Measurements from ENCODE around the gene RCSD1. TPM values are rescaled to one million over a fixed set of nuclear protein-coding genes. Genes with fewer than 3 reads are reported as not detected.

The RCSD1 gene
- total and polyA plus RNA-seq, 2 of the 4 experiments (the other 2 are of a cell fraction), result 0.03 TPM; not detected in 1

DNA sequence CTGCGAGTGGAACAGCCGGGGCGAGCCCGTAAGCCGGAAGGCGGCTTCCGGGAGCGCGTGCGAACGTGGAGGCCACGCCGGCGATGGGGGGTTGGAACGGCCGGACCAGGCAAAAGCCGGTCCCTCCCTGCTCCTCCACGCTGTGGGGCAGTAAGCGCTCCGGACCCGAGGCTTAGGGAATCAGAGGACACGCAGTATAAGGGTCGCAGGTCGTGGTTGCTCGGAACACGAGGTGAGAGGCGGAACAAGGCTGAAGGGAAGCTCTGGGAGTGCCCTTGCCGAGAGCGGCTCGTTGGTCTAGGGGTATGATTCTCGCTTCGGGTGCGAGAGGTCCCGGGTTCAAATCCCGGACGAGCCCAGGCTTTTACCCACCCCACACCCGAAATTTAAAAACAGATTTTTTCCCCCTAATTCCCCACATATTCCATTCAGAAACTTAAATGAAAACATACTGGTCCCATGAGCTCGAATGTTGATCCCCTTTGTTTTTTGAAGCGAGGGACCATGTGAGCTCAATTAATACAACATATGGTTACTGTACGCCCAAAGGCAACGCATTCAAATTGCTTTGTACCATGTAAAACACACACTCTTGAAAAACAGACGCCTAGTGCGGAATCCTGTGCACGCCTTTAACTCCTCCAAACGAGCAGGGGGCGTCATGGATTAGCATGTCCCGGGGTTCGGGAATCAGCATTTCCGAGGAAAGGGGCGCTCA lies 84.6 kb downstream of the RCSD1 start:
- Histone ChIP-seq H3K27ac (ENCODE audit: insufficient read depth, low read length) (peak overlapping the region; percentile 86), H3K56ac (ENCODE audit: extremely low read depth, insufficient read depth, low read length) (peak overlapping the region; percentile 87), H3K18ac (ENCODE audit: low read depth, low read length) (peak overlapping the region; percentile 57), H4K8ac (ENCODE audit: low read depth in 2 of 2, low read length in 2 of 2) (peak overlapping the region; percentile 27 to 90), H3K79me1 (ENCODE audit: low read depth in 1 of 2, low read length in 2 of 2) (no peaks in the 10 kb centered on the region), H3K23ac (ENCODE audit: low read depth, low read length) (peak overlapping the region; percentile 75; the same call in 1 of the 2 replicates), H3K4me3 (ENCODE audit: insufficient read depth, low read depth, low read length) (peak overlapping the region; percentile 53), H2AK5ac (ENCODE audit: low read depth, low read length) (no peak overlapping the region; the same call in 1 of the 2 replicates), H4K5ac (ENCODE audit: low read depth, low read length) (peak overlapping the region; percentile 23), H2AK9ac (replicated peaks; ENCODE audit: low read depth, low read length, poor library complexity) (peak overlapping the region; percentile 95), H2BK120ac (ENCODE audit: low read depth, low read length) (peak overlapping the region; percentile 91), H2BK5ac (ENCODE audit: low read depth, low read length, poor library complexity, severe bottlenecking) (peak overlapping the region; percentile 79), H3K14ac (replicated peaks; ENCODE audit: low read depth, low read length) (peak overlapping the region; percentile 77), H3K9me3 (ENCODE audit: control insufficient read depth, insufficient read depth, low read length) (no peaks in the 10 kb centered on the region), H2BK15ac (ENCODE audit: low read depth, low read length) (peak overlapping the region; percentile 40; the same call in 1 of the 3 replicates), H4K91ac (ENCODE audit: insufficient read depth, low read depth, low read length) (peak overlapping the region; percentile 95), H3K4me1 (ENCODE audit: control insufficient read depth, insufficient read depth, low read length) (no peaks in the 10 kb centered on the region), H3K9ac (ENCODE audit: low read depth, low read length) (peak overlapping the region; percentile 75), H3K4me2 (ENCODE audit: low read depth, low read length) (peak overlapping the region; percentile 79), H4K20me1 (ENCODE audit: insufficient read depth, low read length) (no peaks in the 10 kb centered on the region), H3K9me1 (ENCODE audit: insufficient read depth, low read length) (no peaks in the 10 kb centered on the region), H2AFZ (replicated peaks; ENCODE audit: low read length, poor library complexity) (peak overlapping the region; percentile 97), H3K36me3 (ENCODE audit: control insufficient read depth, insufficient read depth, low read length) (no peaks in the 10 kb centered on the region), H3K27me3 (ENCODE audit: control insufficient read depth, insufficient read depth, low read length) (peaks cover 4% of the 10 kb centered on the region; the same call in 1 of the 2 replicates), H2BK20ac (ENCODE audit: low read depth, low read length) (peak overlapping the region; percentile 47), H3K4ac (ENCODE audit: low read depth, low read length) (peak overlapping the region; percentile 90)
- intact Hi-C loops (cut with micrococcal nuclease), result loop anchor here (5.0 kb wide), 1 partner anchor 463 kb away; the partner anchor contains the start of gene TIPRL
- 1% methylated on average over 24 of the region's 50 CpGs; no CpG with 5 or more reads in 1 of the 2 experiments for WGBS, 2 experiments (ENCODE audit: extremely low coverage in 2 of 2, insufficient read length in 1 of 2)
- ATAC-seq (ENCODE audit: low read depth) (peak; percentile 79), DNase-seq (peak; percentile 75)
- POLR2A ChIA-PET (ENCODE audit: unreplicated experiment), result interaction anchor here (0.5 to 0.6 kb wide), 3 partner anchors 222 to 606 kb away, joined by 4 to 7 read pairs (median 4); partner anchors contain the start of genes DCAF6 and MPC2
- dilution Hi-C loops (cut with HindIII; ENCODE audit: low sequenced_read_pairs, unreplicated experiment), result no loop called here
- in situ Hi-C loops (cut with MboI; ENCODE audit: low sequenced_read_pairs), result loop anchor here (10.0 kb wide), 1 partner anchor 370 kb away; no protein-coding TSS in a partner anchor
- CTCF ChIA-PET, result interaction anchor here (0.8 to 2.5 kb wide), 9 partner anchors 8 to 269 kb away, joined by 3 to 10 read pairs (median 3); no protein-coding TSS in a partner anchor
- BruUV-seq (replicated peaks), result no TSS peak
- no peak; the same call in 1 of the 2 replicates for TF ChIP-seq CHD1 (IDR thresholded peaks at IDR 0.05; ENCODE audit: low read depth, low read length)
- peak; percentile 91 for TF ChIP-seq FOS (IDR thresholded peaks at IDR 0.05; ENCODE audit: low read depth, low read length)
- peak; percentile 71 for TF ChIP-seq POLR2A (IDR thresholded peaks at IDR 0.05; ENCODE audit: low read depth, low read length)
- TF ChIP-seq SMC3 (IDR thresholded peaks at IDR 0.05; ENCODE audit: low read depth, low read length), result no peak
- TF ChIP-seq CEBPB (IDR thresholded peaks at IDR 0.05; ENCODE audit: low read depth, low read length), result no peak
- TF ChIP-seq BHLHE40 (IDR thresholded peaks at IDR 0.05; ENCODE audit: low read depth, low read length), result 0 out of 2 replicates have a peak, but pooled peaks have one; percentile 23
- TF ChIP-seq RCOR1 (IDR thresholded peaks at IDR 0.05; ENCODE audit: insufficient replicate concordance, low read length), result no peak
- TF ChIP-seq RFX5 (IDR thresholded peaks at IDR 0.05; ENCODE audit: low read depth, low read length), result no peak
- TF ChIP-seq, protein P1, sequence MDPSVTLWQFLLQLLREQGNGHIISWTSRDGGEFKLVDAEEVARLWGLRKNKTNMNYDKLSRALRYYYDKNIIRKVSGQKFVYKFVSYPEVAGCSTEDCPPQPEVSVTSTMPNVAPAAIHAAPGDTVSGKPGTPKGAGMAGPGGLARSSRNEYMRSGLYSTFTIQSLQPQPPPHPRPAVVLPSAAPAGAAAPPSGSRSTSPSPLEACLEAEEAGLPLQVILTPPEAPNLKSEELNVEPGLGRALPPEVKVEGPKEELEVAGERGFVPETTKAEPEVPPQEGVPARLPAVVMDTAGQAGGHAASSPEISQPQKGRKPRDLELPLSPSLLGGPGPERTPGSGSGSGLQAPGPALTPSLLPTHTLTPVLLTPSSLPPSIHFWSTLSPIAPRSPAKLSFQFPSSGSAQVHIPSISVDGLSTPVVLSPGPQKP (IDR thresholded peaks at IDR 0.05; ENCODE audit: borderline replicate concordance, low read depth, low read length), result no peak
- TF ChIP-seq MXI1 (IDR thresholded peaks at IDR 0.05; ENCODE audit: borderline replicate concordance, low read depth, low read length), result peak; percentile 77; the same call in 1 of the 2 replicates
- TF ChIP-seq MAFK (IDR thresholded peaks at IDR 0.05; ENCODE audit: low read depth, low read length), result no peak
- peak; percentile 8; the same call in 1 of the 2 replicates for TF ChIP-seq MAZ (IDR thresholded peaks at IDR 0.05; ENCODE audit: borderline replicate concordance, low read depth, low read length)
- TF ChIP-seq RAD21 (IDR thresholded peaks at IDR 0.05; ENCODE audit: low read length), result no peak
- TF ChIP-seq, protein P2, sequence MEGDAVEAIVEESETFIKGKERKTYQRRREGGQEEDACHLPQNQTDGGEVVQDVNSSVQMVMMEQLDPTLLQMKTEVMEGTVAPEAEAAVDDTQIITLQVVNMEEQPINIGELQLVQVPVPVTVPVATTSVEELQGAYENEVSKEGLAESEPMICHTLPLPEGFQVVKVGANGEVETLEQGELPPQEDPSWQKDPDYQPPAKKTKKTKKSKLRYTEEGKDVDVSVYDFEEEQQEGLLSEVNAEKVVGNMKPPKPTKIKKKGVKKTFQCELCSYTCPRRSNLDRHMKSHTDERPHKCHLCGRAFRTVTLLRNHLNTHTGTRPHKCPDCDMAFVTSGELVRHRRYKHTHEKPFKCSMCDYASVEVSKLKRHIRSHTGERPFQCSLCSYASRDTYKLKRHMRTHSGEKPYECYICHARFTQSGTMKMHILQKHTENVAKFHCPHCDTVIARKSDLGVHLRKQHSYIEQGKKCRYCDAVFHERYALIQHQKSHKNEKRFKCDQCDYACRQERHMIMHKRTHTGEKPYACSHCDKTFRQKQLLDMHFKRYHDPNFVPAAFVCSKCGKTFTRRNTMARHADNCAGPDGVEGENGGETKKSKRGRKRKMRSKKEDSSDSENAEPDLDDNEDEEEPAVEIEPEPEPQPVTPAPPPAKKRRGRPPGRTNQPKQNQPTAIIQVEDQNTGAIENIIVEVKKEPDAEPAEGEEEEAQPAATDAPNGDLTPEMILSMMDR (conservative IDR thresholded peaks at IDR 0.05; ENCODE audit: low read depth, low read length), result no peak
- TF ChIP-seq NFE2L2 (IDR thresholded peaks at IDR 0.05; ENCODE audit: low read depth, low read length), result no peak

All from IMR-90 (cell line).